A673 (cell line): ENCODE measurements around the gene JAG1. TPM values are rescaled to one million over a fixed set of nuclear protein-coding genes. Genes with fewer than 3 reads are reported as not detected.

ENCODE experiments used
- BruUV-seq: library from RNA; stranded (reverse); fragments of 400-500 nt; replicated peaks from 2 replicates; lab custom pipeline; 2021; lab: Mats Ljungman, UMichigan
- CTCF ChIA-PET: fragments of 300-600 bp; sonication (Branson Sonifier 250); formaldehyde crosslinking; loops from one replicate; lab custom pipeline; 2022; ENCODE audit warnings: antibody characterized with exemption; lab: Charles Lee
- POLR2A ChIA-PET: fragments of 300-600 bp; sonication (Branson Sonifier 250); formaldehyde crosslinking; loops from one replicate; lab custom pipeline; 2022; ENCODE audit warnings: antibody characterized with exemption; ENCODE audit not compliant: low non-redundant PET; lab: Charles Lee
- DNase-seq: peaks from one replicate; pipeline ENCODE4 v3.0.0-alpha.2; 2015; ENCODE audit warnings: low spot score
- H3K27ac ChIP-seq: fragments of 200-600 bp; sonication (generic); 2 replicates; pipeline ENCODE4 v1.5.1; 2016; ENCODE audit warnings: mixed run types, low read depth, mild to moderate bottlenecking, mixed read lengths, antibody characterized with exemption, low read length; ENCODE audit not compliant: poor library complexity, severe bottlenecking
- H3K27me3 ChIP-seq: fragments of 200-600 bp; sonication (generic); replicated peaks from 2 replicates; pipeline ENCODE4 v1.6.1; 2017; ENCODE audit warnings: mixed run types, low read depth, mild to moderate bottlenecking, mixed read lengths, antibody characterized with exemption, low read length; ENCODE audit not compliant: insufficient read depth, poor library complexity
- H3K36me3 ChIP-seq: fragments of 200-600 bp; sonication (generic); 2 replicates; pipeline ENCODE4 v1.6.1; 2016; ENCODE audit warnings: mixed run types, mild to moderate bottlenecking, mixed read lengths, antibody characterized with exemption, low read length; ENCODE audit not compliant: insufficient read depth, poor library complexity, severe bottlenecking
- H3K4me1 ChIP-seq: fragments of 200-600 bp; sonication (generic); 2 replicates; pipeline ENCODE4 v1.6.1; 2017; ENCODE audit warnings: mixed run types, mild to moderate bottlenecking, mixed read lengths, antibody characterized with exemption, low read length; ENCODE audit not compliant: insufficient read depth, poor library complexity, severe bottlenecking
- H3K4me3 ChIP-seq: fragments of 200-600 bp; sonication (generic); 2 replicates; pipeline ENCODE4 v1.5.1; 2016; ENCODE audit warnings: low read depth, mixed run types, mild to moderate bottlenecking, mixed read lengths, low read length; ENCODE audit not compliant: poor library complexity, severe bottlenecking
- H3K9me3 ChIP-seq: fragments of 200-600 bp; sonication (generic); 2 replicates; pipeline ENCODE4 v1.6.1; 2016; ENCODE audit warnings: mixed run types, low read depth, mild to moderate bottlenecking, mixed read lengths, antibody characterized with exemption, low read length; ENCODE audit not compliant: poor library complexity, severe bottlenecking
- CTCF ChIP-seq: fragments of 300-800, 200-600 bp; sonication (generic); conservative IDR thresholded peaks from 2 replicates; pipeline ENCODE4 v1.5.1; 2017; ENCODE audit warnings: low read depth, mild to moderate bottlenecking, antibody characterized with exemption, low read length, moderate library complexity, mixed read lengths
- EZH2 ChIP-seq: fragments of 200-600 bp; sonication (generic); IDR thresholded peaks from 2 replicates; pipeline ENCODE4 v1.6.1; 2017; ENCODE audit warnings: borderline replicate concordance, low read depth, mild to moderate bottlenecking, mixed read lengths, antibody characterized with exemption, low read length; ENCODE audit not compliant: poor library complexity, severe bottlenecking
- intact Hi-C: fragments of 100-400 bp; cut with micrococcal nuclease; formaldehyde crosslinking; loops from one replicate; pipeline ENCODE4 v1.10.0; 2022; ENCODE audit not compliant: unreplicated experiment
- total RNA-seq: library from RNA; stranded (reverse); gene quantifications from 2 replicates; pipeline ENCODE4 v1.2.3, GENCODE V29; 2021

JAG1 gene
- total RNA-seq, 1 experiment from 2014 or later: 57.5 TPM

GRCh38 chr20:10633718-10634117 is 40.1 kb downstream of the JAG1 start:
- H3K36me3 ChIP-seq: peaks cover 7% of the 10 kb centered on the region
- no peak overlapping the region for H3K4me3 ChIP-seq
- no TSS peak for BruUV-seq
- peaks cover 26% of the 10 kb centered on the region for H3K4me1 ChIP-seq
- H3K27me3 ChIP-seq: no peaks in the 10 kb centered on the region
- CTCF ChIA-PET: no interaction called here
- TF ChIP-seq EZH2 (no peak), CTCF (no peak)
- no peak for DNase-seq
- intact Hi-C loops: no loop called here
- no peak overlapping the region for H3K27ac ChIP-seq
- H3K9me3 ChIP-seq: no peaks in the 10 kb centered on the region
- POLR2A ChIA-PET: no interaction called here

- no peaks in the 10 kb centered on the region for H3K27me3 ChIP-seq
- H3K27ac ChIP-seq: no peak overlapping the region
- intact Hi-C loops: no loop called here
- ChIA-PET CTCF (no interaction called here), POLR2A (no interaction called here)
- H3K36me3 ChIP-seq: no peaks in the 10 kb centered on the region
- peaks cover 21% of the 10 kb centered on the region for H3K4me1 ChIP-seq
- TF ChIP-seq CTCF: no peak
- no peak for TF ChIP-seq EZH2
- no TSS peak for BruUV-seq
- no peak overlapping the region for H3K4me3 ChIP-seq
- no peaks in the 10 kb centered on the region for H3K9me3 ChIP-seq
- DNase-seq: no peak
Observed at GRCh38 chr20:10632721-10633509, 40.9 kb downstream of the JAG1 start.

- intact Hi-C loops: no loop called here
Observed at GRCh38 chr20:10631126-10631525, 42.7 kb downstream of the JAG1 start.

More at GRCh38 chr20:10631126-10631525, 42.7 kb downstream of the JAG1 start:
- CTCF ChIA-PET: no interaction called here
- no peak overlapping the region for H3K27ac ChIP-seq
- peaks cover 3% of the 10 kb centered on the region for H3K4me1 ChIP-seq
- H3K9me3 ChIP-seq: no peaks in the 10 kb centered on the region
- H3K4me3 ChIP-seq: no peak overlapping the region
- no peak for TF ChIP-seq EZH2
- TF ChIP-seq CTCF: no peak
- no peaks in the 10 kb centered on the region for H3K27me3 ChIP-seq
- POLR2A ChIA-PET: no interaction called here
- no TSS peak for BruUV-seq
- DNase-seq: no peak
- H3K36me3 ChIP-seq: no peaks in the 10 kb centered on the region
